Tongue (tissue), 2 donors: Measurements from ENCODE around the gene LRRK1. TPM values are rescaled to one million over a fixed set of nuclear protein-coding genes. Genes with fewer than 3 reads are reported as not detected.
A peak's percentile ranks its signal among the peaks of the same experiment; 100 is the strongest.

ENCODE experiments used
- DNase-seq: peaks from one replicate; pipeline ENCODE4 v3.0.0-alpha.2; 2015
- total RNA-seq: library from RNA; depleted of rRNA; stranded (reverse); fragments of >200 nt; gene quantifications from one replicate; pipeline ENCODE4 v1.2.3, GENCODE V29; 2014

Gene LRRK1
- total RNA-seq, 1 donor from 2014 or later, result 14.2 TPM

GRCh38 chr15:101057841-101058407 lies 138.8 kb downstream of the LRRK1 start:
- no peak for DNase-seq

GRCh38 chr15:101058735-101059134 lies 139.6 kb downstream of the LRRK1 start:
- DNase-seq, result no peak

- no peak for DNase-seq
Observed at GRCh38 chr15:101059381-101060341, 140.5 kb downstream of the LRRK1 start.

GRCh38 chr15:101060576-101061551 lies 141.7 kb downstream of the LRRK1 start:
- no peak for DNase-seq

GRCh38 chr15:101062063-101062462 lies 142.9 kb downstream of the LRRK1 start:
- no peak for DNase-seq

GRCh38 chr15:101062471-101063171 lies 143.5 kb downstream of the LRRK1 start:
- DNase-seq, result no peak

GRCh38 chr15:101063212-101063611 lies 144.1 kb downstream of the LRRK1 start:
- DNase-seq, result no peak

GRCh38 chr15:101063891-101064794 lies 145.0 kb downstream of the LRRK1 start:
- DNase-seq, result peak; percentile 67

GRCh38 chr15:101064795-101065569 lies 145.8 kb downstream of the LRRK1 start:
- DNase-seq, result no peak

GRCh38 chr15:101065570-101066221 lies 146.5 kb downstream of the LRRK1 start:
- no peak for DNase-seq

GRCh38 chr15:101066501-101067408 lies 147.6 kb downstream of the LRRK1 start:
- no peak for DNase-seq

- no peak for DNase-seq
Observed at GRCh38 chr15:101067660-101068522, 148.7 kb downstream of the LRRK1 start.

- DNase-seq, result no peak
Observed at GRCh38 chr15:101068523-101068960, 149.4 kb downstream of the LRRK1 start.

GRCh38 chr15:101068961-101069653 lies 149.9 kb downstream of the LRRK1 start:
- DNase-seq, result peak; percentile 52

GRCh38 chr15:101069654-101069973 lies 150.5 kb downstream of the LRRK1 start:
- no peak for DNase-seq

- no peak for DNase-seq
Observed at GRCh38 chr15:101070024-101070423, 150.9 kb downstream of the LRRK1 start.
